Ishikawa (cell line): ENCODE measurements around the gene CFTR.

Experiments used
- CEBPB ChIP-seq: IDR thresholded peaks from 2 replicates; pipeline ENCODE4 v1.6.1; 2012
- CREB1 ChIP-seq: IDR thresholded peaks from 2 replicates; pipeline ENCODE4 v1.6.1; 2012; ENCODE audit warnings: low read depth
- EGR1 ChIP-seq: IDR thresholded peaks from 2 replicates; pipeline ENCODE4 v1.6.1; 2012
- EP300 ChIP-seq: IDR thresholded peaks from 2 replicates; pipeline ENCODE4 v1.6.1; 2012; ENCODE audit warnings: borderline replicate concordance
- FOXM1 ChIP-seq: IDR thresholded peaks from 2 replicates; pipeline ENCODE4 v1.6.1; 2012; ENCODE audit warnings: low read depth, borderline replicate concordance
- NFIC ChIP-seq: IDR thresholded peaks from 2 replicates; pipeline ENCODE4 v1.6.1; 2012
- RAD21 ChIP-seq: IDR thresholded peaks from 2 replicates; pipeline ENCODE4 v1.6.1; 2012; ENCODE audit warnings: low read depth
- TAF1 ChIP-seq: IDR thresholded peaks from 2 replicates; pipeline ENCODE4 v1.6.1; 2012; ENCODE audit warnings: low read depth, mild to moderate bottlenecking
- TCF12 ChIP-seq: IDR thresholded peaks from 2 replicates; pipeline ENCODE4 v1.6.1; 2012; ENCODE audit warnings: low read depth
- TEAD4 ChIP-seq: IDR thresholded peaks from 2 replicates; pipeline ENCODE4 v1.6.1; 2012
- YY1 ChIP-seq: IDR thresholded peaks from 2 replicates; pipeline ENCODE4 v1.6.1; 2012; ENCODE audit warnings: low read depth
- ZBTB7A ChIP-seq: IDR thresholded peaks from 2 replicates; pipeline ENCODE4 v1.6.1; 2012; ENCODE audit warnings: low read depth
- TF ChIP-seq, protein P1 (sequence below): IDR thresholded peaks from 2 replicates; pipeline ENCODE4 v1.6.1; 2012
- TF ChIP-seq, protein P2 (sequence below): IDR thresholded peaks from 2 replicates; pipeline ENCODE4 v1.6.1; 2012
- TF ChIP-seq, protein P3 (sequence below): IDR thresholded peaks from 2 replicates; pipeline ENCODE4 v1.6.1; 2012; ENCODE audit warnings: low read depth, mild to moderate bottlenecking

CFTR gene

DNA sequence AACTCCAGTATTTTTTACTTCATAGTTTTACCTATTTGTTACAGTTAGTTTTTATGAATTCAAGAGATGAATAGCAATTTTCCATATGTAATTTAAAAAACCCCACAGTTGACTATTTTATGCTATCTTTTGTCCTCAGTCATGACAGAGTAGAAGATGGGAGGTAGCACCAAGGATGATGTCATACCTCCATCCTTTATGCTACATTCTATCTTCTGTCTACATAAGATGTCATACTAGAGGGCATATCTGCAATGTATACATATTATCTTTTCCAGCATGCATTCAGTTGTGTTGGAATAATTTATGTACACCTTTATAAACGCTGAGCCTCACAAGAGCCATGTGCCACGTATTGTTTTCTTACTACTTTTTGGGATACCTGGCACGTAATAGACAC is 184.2 kb downstream of the CFTR start:
- TF ChIP-seq EGR1, result no peak
- TF ChIP-seq, protein P1, sequence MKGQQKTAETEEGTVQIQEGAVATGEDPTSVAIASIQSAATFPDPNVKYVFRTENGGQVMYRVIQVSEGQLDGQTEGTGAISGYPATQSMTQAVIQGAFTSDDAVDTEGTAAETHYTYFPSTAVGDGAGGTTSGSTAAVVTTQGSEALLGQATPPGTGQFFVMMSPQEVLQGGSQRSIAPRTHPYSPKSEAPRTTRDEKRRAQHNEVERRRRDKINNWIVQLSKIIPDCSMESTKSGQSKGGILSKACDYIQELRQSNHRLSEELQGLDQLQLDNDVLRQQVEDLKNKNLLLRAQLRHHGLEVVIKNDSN, result no peak
- TF ChIP-seq TEAD4, result no peak
- no peak for TF ChIP-seq EP300
- no peak for TF ChIP-seq NFIC
- TF ChIP-seq TAF1, result no peak
- no peak for TF ChIP-seq CEBPB
- no peak for TF ChIP-seq ZBTB7A
- TF ChIP-seq, protein P2, sequence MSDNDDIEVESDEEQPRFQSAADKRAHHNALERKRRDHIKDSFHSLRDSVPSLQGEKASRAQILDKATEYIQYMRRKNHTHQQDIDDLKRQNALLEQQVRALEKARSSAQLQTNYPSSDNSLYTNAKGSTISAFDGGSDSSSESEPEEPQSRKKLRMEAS, result no peak
- no peak for TF ChIP-seq TCF12
- TF ChIP-seq, protein P3, sequence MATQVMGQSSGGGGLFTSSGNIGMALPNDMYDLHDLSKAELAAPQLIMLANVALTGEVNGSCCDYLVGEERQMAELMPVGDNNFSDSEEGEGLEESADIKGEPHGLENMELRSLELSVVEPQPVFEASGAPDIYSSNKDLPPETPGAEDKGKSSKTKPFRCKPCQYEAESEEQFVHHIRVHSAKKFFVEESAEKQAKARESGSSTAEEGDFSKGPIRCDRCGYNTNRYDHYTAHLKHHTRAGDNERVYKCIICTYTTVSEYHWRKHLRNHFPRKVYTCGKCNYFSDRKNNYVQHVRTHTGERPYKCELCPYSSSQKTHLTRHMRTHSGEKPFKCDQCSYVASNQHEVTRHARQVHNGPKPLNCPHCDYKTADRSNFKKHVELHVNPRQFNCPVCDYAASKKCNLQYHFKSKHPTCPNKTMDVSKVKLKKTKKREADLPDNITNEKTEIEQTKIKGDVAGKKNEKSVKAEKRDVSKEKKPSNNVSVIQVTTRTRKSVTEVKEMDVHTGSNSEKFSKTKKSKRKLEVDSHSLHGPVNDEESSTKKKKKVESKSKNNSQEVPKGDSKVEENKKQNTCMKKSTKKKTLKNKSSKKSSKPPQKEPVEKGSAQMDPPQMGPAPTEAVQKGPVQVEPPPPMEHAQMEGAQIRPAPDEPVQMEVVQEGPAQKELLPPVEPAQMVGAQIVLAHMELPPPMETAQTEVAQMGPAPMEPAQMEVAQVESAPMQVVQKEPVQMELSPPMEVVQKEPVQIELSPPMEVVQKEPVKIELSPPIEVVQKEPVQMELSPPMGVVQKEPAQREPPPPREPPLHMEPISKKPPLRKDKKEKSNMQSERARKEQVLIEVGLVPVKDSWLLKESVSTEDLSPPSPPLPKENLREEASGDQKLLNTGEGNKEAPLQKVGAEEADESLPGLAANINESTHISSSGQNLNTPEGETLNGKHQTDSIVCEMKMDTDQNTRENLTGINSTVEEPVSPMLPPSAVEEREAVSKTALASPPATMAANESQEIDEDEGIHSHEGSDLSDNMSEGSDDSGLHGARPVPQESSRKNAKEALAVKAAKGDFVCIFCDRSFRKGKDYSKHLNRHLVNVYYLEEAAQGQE, result no peak
- TF ChIP-seq RAD21, result no peak
- TF ChIP-seq CREB1, result no peak
- TF ChIP-seq YY1, result no peak
- TF ChIP-seq FOXM1, result no peak

DNA sequence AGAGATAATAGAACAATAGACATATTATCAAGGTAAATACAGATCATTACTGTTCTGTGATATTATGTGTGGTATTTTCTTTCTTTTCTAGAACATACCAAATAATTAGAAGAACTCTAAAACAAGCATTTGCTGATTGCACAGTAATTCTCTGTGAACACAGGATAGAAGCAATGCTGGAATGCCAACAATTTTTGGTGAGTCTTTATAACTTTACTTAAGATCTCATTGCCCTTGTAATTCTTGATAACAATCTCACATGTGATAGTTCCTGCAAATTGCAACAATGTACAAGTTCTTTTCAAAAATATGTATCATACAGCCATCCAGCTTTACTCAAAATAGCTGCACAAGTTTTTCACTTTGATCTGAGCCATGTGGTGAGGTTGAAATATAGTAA is 185.5 kb downstream of the CFTR start:
- TF ChIP-seq EGR1, result no peak
- TF ChIP-seq TEAD4, result no peak
- TF ChIP-seq RAD21, result no peak
- no peak for TF ChIP-seq CREB1
- TF ChIP-seq, protein P2, result no peak
- no peak for TF ChIP-seq ZBTB7A

DNA sequence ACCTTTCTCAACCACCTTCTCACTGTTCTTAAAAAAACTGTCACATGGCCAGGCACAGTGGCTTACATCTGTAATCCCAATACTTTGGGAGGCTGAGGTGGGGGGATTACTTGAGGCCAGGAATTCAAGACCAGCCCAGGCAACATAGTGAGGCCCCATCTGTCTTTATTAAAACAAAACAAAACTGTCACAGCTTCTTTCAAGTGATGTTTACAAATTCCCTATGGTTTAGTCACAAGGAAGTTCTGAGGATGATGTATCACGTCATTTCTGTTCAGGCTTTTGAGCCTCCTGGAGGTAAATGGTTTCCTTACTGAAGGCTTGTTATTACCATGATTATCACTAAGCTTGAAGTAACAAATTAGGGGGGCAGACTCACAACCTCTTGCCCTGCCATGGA is 186.2 kb downstream of the CFTR start:
- no peak for TF ChIP-seq NFIC
- TF ChIP-seq ZBTB7A, result no peak
- no peak for TF ChIP-seq CEBPB
- TF ChIP-seq, protein P1, result no peak
- TF ChIP-seq EP300, result no peak
- TF ChIP-seq, protein P3, result no peak
- TF ChIP-seq YY1, result no peak
- no peak for TF ChIP-seq TAF1
- TF ChIP-seq, protein P2, result no peak
- TF ChIP-seq CREB1, result no peak
- no peak for TF ChIP-seq TCF12
- no peak for TF ChIP-seq TEAD4
- no peak for TF ChIP-seq RAD21
- no peak for TF ChIP-seq FOXM1
- TF ChIP-seq EGR1, result no peak

DNA sequence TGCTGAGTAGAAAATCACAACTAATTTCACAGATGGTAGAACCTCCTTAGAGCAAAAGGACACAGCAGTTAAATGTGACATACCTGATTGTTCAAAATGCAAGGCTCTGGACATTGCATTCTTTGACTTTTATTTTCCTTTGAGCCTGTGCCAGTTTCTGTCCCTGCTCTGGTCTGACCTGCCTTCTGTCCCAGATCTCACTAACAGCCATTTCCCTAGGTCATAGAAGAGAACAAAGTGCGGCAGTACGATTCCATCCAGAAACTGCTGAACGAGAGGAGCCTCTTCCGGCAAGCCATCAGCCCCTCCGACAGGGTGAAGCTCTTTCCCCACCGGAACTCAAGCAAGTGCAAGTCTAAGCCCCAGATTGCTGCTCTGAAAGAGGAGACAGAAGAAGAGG is 186.9 kb downstream of the CFTR start:
- no peak for TF ChIP-seq TEAD4
- no peak for TF ChIP-seq CREB1
- TF ChIP-seq, protein P1, result no peak
- TF ChIP-seq, protein P2, result no peak
- TF ChIP-seq TAF1, result no peak
- TF ChIP-seq, protein P3, result no peak
- no peak for TF ChIP-seq RAD21
- no peak for TF ChIP-seq EGR1
- TF ChIP-seq YY1, result no peak
- TF ChIP-seq NFIC, result no peak
- TF ChIP-seq CEBPB, result no peak
- no peak for TF ChIP-seq TCF12
- no peak for TF ChIP-seq ZBTB7A
